Measurements from ENCODE around the gene MGAM2. TPM values are rescaled to one million over a fixed set of nuclear protein-coding genes. Genes with fewer than 3 reads are reported as not detected.

Gene MGAM2
- total RNA-seq, 3 donors from 2014 or later (not counting 1 experiment from before 2014, with no cell fraction given): 0.73 to 1.9 (median 1.1) TPM

DNA sequence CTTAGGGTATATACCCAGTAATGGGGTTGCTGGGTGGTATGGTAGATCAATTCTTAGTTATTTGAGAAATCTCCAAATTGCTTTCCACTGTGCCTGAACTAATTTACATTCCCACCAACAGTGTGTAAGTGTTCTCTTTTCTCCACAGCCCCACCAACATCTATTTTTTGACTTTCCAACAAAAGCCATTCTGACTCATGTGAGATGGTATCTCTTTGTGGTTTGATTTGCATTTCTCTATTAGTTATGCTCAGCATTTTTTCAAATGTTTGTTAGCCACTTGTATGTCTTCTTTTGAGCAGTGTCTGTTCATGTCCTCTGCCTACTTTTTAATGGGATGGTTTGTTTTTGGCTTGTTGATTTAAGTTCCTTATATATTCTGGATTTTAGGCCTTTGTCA, 66.4 kb downstream of the MGAM2 start:
- peaks cover 0 to 5% of the 10 kb centered on the region in 2 donors for H3K27me3 Mint-ChIP-seq (ENCODE audit: low read depth in 2 of 2)
- ATAC-seq: no peak
- intact Hi-C loops (cut with micrococcal nuclease): no loop called here
- Histone ChIP-seq H3K4me1 (ENCODE audit: control insufficient read depth, insufficient read depth, low read length) (no peaks in the 10 kb centered on the region), H3K27me3 (ENCODE audit: control insufficient read depth, insufficient read depth, low read length) (no peaks in the 10 kb centered on the region), H3K9me3 (ENCODE audit: control insufficient read depth, insufficient read depth, low read length) (no peaks in the 10 kb centered on the region), H3K4me3 (ENCODE audit: low read length) (no peak overlapping the region), H3K36me3 (ENCODE audit: control insufficient read depth, insufficient read depth, low read length) (no peaks in the 10 kb centered on the region), H3K27ac (ENCODE audit: low read length) (no peak overlapping the region)
- H3K9me3 Mint-ChIP-seq: peaks cover 0 to 3% of the 10 kb centered on the region in 2 donors
- no peak overlapping the region for H3K27ac Mint-ChIP-seq
- no peaks in the 10 kb centered on the region for H3K36me3 Mint-ChIP-seq
- no peak overlapping the region for H3K4me3 Mint-ChIP-seq
- no peaks in the 10 kb centered on the region for H3K4me1 Mint-ChIP-seq
- TF ChIP-seq, protein P1, sequence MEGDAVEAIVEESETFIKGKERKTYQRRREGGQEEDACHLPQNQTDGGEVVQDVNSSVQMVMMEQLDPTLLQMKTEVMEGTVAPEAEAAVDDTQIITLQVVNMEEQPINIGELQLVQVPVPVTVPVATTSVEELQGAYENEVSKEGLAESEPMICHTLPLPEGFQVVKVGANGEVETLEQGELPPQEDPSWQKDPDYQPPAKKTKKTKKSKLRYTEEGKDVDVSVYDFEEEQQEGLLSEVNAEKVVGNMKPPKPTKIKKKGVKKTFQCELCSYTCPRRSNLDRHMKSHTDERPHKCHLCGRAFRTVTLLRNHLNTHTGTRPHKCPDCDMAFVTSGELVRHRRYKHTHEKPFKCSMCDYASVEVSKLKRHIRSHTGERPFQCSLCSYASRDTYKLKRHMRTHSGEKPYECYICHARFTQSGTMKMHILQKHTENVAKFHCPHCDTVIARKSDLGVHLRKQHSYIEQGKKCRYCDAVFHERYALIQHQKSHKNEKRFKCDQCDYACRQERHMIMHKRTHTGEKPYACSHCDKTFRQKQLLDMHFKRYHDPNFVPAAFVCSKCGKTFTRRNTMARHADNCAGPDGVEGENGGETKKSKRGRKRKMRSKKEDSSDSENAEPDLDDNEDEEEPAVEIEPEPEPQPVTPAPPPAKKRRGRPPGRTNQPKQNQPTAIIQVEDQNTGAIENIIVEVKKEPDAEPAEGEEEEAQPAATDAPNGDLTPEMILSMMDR (IDR thresholded peaks at IDR 0.05): no peak
- no peak for DNase-seq

DNA sequence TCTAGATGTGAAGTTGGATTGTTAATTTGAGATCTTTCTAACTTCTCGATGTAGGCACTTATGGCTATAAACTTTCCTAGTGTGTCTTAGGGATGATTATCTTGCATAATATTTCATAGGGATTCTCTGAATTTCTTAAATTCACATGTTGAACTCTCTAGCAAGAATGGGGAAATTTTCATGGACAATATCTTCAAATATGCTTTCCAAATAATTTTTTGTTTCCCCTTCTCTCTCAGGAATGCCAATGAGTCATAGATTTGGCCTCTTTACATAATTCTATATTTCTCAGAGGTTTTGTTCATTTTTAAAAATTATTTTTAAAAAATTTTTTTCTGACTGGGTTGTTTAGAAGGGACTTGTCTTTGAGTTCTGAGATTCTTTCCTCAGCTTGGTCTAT, 68.9 kb downstream of the MGAM2 start:
- H3K4me3 Mint-ChIP-seq: no peak overlapping the region
- 71% methylated on average over 1 of the region's 1 CpG for WGBS (ENCODE audit: insufficient coverage)
- no peaks in the 10 kb centered on the region for H3K4me1 ChIP-seq (ENCODE audit: control insufficient read depth, insufficient read depth, low read length)

DNA sequence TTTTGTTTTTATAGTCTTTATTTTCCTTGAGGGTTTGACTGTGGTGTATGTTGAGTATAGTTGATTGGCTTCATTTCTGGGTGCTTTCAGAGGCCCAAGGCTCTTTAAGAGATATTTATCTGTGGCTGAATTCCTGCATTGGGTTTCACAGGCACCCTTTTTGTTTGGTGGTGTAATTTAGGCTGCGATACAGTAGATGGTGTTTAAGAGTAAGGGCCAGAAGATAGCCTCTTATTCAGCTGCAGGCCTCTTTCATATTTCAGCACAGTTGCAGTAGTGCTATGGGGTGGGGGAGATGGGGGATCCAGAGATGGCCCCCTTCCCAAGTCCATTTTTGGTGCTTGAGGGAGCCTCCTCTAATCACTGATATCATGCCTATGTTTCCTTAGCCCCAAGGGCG, 69.7 kb downstream of the MGAM2 start:
- no peaks in the 10 kb centered on the region for H3K4me1 Mint-ChIP-seq
- Histone ChIP-seq H3K27me3 (ENCODE audit: control insufficient read depth, insufficient read depth, low read length) (no peaks in the 10 kb centered on the region), H3K36me3 (ENCODE audit: control insufficient read depth, insufficient read depth, low read length) (no peaks in the 10 kb centered on the region), H3K4me3 (ENCODE audit: low read length) (no peak overlapping the region), H3K27ac (ENCODE audit: low read length) (no peak overlapping the region), H3K9me3 (ENCODE audit: control insufficient read depth, insufficient read depth, low read length) (no peaks in the 10 kb centered on the region), H3K4me1 (ENCODE audit: control insufficient read depth, insufficient read depth, low read length) (no peaks in the 10 kb centered on the region)
- intact Hi-C loops (cut with micrococcal nuclease): no loop called here
- DNase-seq: no peak
- no peaks in the 10 kb centered on the region for H3K36me3 Mint-ChIP-seq
- ATAC-seq: no peak
- no peaks in the 10 kb centered on the region for H3K9me3 Mint-ChIP-seq
- WGBS (ENCODE audit: insufficient coverage): 91% methylated on average over 2 of the region's 2 CpGs
- H3K27ac Mint-ChIP-seq: no peak overlapping the region
- H3K27me3 Mint-ChIP-seq (ENCODE audit: low read depth in 2 of 2): peaks cover 0 to 4% of the 10 kb centered on the region in 2 donors
- no peak overlapping the region for H3K4me3 Mint-ChIP-seq
- TF ChIP-seq, protein P1 (IDR thresholded peaks at IDR 0.05): no peak

More for the DNA sequence above, 68.9 kb downstream of the MGAM2 start:
- no peak for DNase-seq
- Histone ChIP-seq H3K27me3 (ENCODE audit: control insufficient read depth, insufficient read depth, low read length) (no peaks in the 10 kb centered on the region), H3K9me3 (ENCODE audit: control insufficient read depth, insufficient read depth, low read length) (no peaks in the 10 kb centered on the region), H3K36me3 (ENCODE audit: control insufficient read depth, insufficient read depth, low read length) (no peaks in the 10 kb centered on the region), H3K27ac (ENCODE audit: low read length) (no peak overlapping the region), H3K4me3 (ENCODE audit: low read length) (no peak overlapping the region)
- intact Hi-C loops (cut with micrococcal nuclease): no loop called here
- Mint-ChIP-seq H3K27me3 (ENCODE audit: low read depth in 2 of 2) (peaks cover 0 to 2% of the 10 kb centered on the region in 2 donors), H3K27ac (no peak overlapping the region), H3K9me3 (no peaks in the 10 kb centered on the region), H3K4me1 (no peaks in the 10 kb centered on the region), H3K36me3 (no peaks in the 10 kb centered on the region)
- ATAC-seq: no peak
- TF ChIP-seq, protein P1 (IDR thresholded peaks at IDR 0.05): no peak

DNA sequence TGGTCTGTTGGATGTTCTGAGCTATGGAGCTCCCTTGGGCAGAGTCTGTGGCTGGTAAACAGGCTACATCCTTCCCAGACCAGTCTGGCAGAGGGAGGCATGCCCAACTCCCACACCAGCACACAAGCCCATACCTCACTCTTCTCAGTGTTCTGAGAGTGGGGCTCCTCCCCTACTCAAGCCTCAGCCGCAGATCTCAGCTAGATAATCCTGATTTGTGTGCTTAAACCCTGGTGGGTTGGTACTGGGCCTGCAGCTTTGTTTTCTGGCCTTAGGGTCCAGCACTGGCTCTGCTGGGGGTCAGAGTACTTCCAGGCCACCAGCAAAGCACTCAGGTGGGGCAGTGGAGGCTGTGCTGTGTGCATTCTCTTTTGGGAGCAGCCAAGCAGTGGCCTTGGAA, 70.4 kb downstream of the MGAM2 start:
- no peak overlapping the region for H3K27ac Mint-ChIP-seq
- WGBS (ENCODE audit: insufficient coverage): 86% methylated on average over 1 of the region's 1 CpG
- H3K9me3 Mint-ChIP-seq: no peaks in the 10 kb centered on the region
- TF ChIP-seq, protein P1 (IDR thresholded peaks at IDR 0.05): no peak
- intact Hi-C loops (cut with micrococcal nuclease): no loop called here
- Histone ChIP-seq H3K9me3 (ENCODE audit: control insufficient read depth, insufficient read depth, low read length) (no peaks in the 10 kb centered on the region), H3K27ac (ENCODE audit: low read length) (no peak overlapping the region), H3K36me3 (ENCODE audit: control insufficient read depth, insufficient read depth, low read length) (no peaks in the 10 kb centered on the region), H3K27me3 (ENCODE audit: control insufficient read depth, insufficient read depth, low read length) (no peaks in the 10 kb centered on the region), H3K4me3 (ENCODE audit: low read length) (no peak overlapping the region), H3K4me1 (ENCODE audit: control insufficient read depth, insufficient read depth, low read length) (no peaks in the 10 kb centered on the region)
- no peaks in the 10 kb centered on the region for H3K36me3 Mint-ChIP-seq
- DNase-seq (no peak), ATAC-seq (no peak)
- H3K27me3 Mint-ChIP-seq (ENCODE audit: low read depth in 2 of 2): peaks cover 0 to 4% of the 10 kb centered on the region in 2 donors
- no peak overlapping the region for H3K4me3 Mint-ChIP-seq
- H3K4me1 Mint-ChIP-seq: no peaks in the 10 kb centered on the region
